NCI-H2227 (cell line): ENCODE results near the gene STX1B.
"Not testable (repeated sequence)": the region's sequence is repeated elsewhere in the genome, so short reads cannot be mapped to it uniquely, and the experiment has no call there.

ENCODE experiments used
- DNase-seq: peaks from one replicate; lab custom pipeline; 2025; ENCODE audit not compliant: unreplicated experiment; lab: John Stamatoyannopoulos, UW

STX1B gene

DNA sequence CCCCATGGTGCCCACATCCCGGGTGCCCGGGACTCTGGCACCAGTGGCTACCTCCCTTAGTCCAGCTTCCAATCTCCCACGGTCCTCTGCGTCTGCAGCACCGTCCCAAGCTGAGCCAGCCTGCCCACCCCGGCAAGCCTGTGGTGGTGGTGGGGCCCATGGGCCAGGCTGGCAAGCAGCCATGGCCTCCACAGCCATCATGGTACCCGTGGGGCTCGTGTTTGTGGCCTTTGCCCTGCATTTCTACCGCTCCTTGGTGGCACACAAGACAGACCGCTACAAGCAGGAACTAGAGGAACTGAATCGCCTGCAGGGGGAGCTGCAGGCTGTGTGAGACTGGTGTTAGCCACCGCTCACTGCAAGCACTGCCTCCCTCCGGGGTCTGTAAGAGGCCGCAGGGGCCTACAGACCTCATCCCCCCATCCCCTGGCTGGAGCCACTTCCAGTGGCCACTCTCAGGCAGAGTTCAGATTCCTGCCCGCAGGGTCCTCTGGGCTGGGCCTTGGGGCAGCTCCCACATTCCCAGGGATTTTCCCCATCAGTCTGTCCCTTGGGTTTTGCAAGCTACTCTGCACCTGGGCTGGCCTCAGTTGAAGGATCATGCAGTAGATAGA, 56.8 kb downstream of the STX1B start:
- peak; percentile 92 for DNase-seq

- DNase-seq: no peak
These were observed 57.3 kb downstream of the STX1B start for GRCh38 chr16:30953111-30953510.

GRCh38 chr16:30951750-30952149, 58.7 kb downstream of the STX1B start:
- DNase-seq: no peak

DNA sequence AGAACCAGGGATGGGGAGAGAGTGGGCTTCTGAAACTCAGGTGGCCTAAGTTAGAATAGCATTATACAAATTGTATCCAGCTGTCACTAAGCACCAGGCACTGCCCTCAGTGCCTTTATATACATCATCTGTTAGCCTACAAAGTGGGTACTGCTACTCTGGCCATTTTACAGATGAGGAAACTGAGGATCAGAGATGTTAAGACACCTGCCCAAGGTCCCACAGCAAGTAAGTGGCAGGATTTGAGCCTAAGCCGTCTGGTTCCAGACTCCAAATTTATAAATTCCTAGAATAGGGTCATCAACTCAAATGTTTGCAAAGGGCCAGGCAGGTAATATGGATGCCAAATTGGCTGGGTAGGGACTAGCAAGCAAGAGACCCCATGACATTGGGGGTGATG, 59.2 kb downstream of the STX1B start:
- no peak for DNase-seq

GRCh38 chr16:30950516-30951065, 59.8 kb downstream of the STX1B start:
- DNase-seq: no peak

DNA sequence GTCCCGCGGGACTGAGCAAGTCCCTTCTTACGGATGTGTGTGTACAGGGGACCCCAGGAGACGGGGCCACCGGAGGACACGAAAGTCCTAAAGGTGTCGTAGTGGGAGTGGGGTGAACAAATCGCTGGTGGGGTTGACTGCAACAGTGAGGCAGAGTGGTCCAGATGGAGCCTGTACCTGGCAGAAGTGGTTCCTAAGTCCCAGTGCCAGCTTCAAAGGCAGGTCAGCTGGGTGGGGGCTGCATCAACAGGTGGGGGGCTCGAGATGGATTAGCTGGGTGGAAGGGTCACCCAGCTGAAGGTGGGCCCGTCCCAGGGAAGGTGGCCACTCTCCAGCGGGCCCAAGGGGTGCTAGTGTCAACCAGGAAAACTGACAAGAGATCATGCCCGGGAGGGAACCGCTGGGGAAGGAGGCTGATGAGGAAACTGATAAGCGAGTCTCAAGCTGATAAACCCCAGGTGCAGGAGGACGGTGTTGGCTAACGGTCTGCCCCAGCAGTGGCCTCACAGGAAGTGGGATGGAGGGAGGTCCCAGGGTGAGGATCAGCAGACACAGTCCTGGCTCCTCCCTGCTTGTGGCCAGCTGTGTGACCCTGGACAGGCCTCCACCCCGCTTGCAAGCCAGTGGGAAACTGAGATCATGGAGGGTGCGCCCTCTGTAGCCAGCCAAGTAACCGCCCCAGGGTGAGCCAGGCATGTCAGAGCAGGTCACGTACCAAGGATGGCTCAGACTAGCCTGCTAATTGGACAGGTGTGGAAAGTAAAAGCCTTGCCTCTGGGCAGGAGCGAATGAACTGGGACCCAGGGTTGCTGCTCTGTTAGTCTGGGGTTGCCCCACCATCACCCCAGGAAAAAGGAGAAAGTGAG, 60.6 kb downstream of the STX1B start:
- DNase-seq: no peak

- peak; percentile 67 for DNase-seq
These were observed 61.5 kb downstream of the STX1B start, which contains the start of gene ORAI3 for GRCh38 chr16:30948667-30949649. Gene ORAI3 (plus strand): TSS chr16:30949068. CDS start chr16:30949290, 222 bp downstream.

DNA sequence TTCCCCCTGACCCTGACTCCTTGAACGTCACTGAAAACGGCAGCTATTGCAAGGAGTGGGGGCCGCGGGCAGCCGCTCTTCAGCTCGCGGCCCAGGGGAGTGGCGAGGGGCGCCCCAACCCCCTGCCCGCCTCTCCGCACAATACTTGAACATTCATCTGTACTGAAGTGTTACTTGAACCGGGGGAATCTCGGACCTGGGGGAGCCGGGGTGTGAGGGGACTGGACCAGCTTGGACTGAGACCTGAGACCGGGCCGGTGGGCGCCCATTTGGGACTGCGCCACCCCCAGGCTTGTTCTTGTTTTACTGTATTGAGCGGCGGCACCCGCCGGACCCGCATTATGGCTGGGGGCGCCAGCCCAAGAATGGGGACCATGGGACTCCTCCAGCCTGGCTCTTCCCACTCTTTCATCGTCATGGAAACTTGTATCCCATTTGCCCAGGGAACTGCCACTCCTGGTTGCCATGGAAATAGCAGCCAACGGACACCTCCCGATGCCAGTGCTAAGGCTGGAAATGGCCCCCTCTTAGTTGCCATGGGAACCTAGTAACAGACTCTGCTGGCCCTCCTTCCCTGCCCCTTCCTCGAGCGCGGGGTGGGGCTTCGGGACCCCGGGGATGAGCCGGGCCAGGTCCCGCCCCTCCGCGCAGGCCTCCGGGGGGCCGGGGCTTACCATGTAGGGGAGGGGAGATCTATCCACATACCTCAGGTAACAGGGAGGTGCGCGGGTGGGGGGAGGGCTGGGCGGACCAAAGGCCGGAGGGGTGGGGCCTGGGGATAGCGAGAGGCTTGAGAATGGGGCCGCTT, 62.4 kb downstream of the STX1B start:
- DNase-seq: peak; percentile 100

GRCh38 chr16:30947541-30947858, 62.9 kb downstream of the STX1B start:
- DNase-seq: no peak

GRCh38 chr16:30946671-30947540, 63.5 kb downstream of the STX1B start:
- no peak for DNase-seq

GRCh38 chr16:30944352-30944751, 66.1 kb downstream of the STX1B start:
- DNase-seq: no peak

- DNase-seq: no peak
These were observed 68.0 kb downstream of the STX1B start for GRCh38 chr16:30942426-30942806.

- DNase-seq: peak; percentile 80
These were observed 68.6 kb downstream of the STX1B start for GRCh38 chr16:30941600-30942425.

- not testable (repeated sequence) for DNase-seq
These were observed 70.9 kb downstream of the STX1B start for GRCh38 chr16:30939571-30939970.
